Stimulated activated CD4-positive, alpha-beta T cell treated with anti-CD3 and anti-CD28 coated beads, TNF-alpha, amount 100 ng/mL, for 4 hours (primary cell): ENCODE data around the gene PSMB9.
"Not testable (repeated sequence)": the region's sequence is repeated elsewhere in the genome, so short reads cannot be mapped to it uniquely, and the experiment has no call there.

Experiments used
- DNase-seq, 3 experiments: peaks; one replicate each; pipeline ENCODE4 v3.0.0-alpha.2; 2020; ENCODE audit warnings: low read depth in 3 of 3

The PSMB9 gene

DNA sequence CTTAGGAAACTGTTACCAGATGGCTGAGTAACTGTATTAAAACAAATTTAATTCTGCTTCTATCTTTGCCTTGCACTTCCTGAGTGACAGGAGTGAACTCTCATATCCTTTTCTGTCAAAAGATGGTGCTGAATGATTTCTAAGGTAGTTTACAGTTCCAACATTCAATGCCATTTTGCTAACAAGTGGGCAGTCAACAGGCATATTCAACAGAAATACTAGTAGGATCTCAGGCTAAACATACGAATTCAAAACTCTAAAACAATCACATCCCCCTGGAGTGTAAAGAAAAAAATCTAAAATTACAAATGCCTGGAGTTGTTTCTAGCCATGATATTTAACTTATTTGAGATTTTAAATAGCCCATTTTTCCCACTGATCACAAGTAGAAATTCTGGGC lies 6.7 kb downstream of the PSMB9 start:
- no peak for DNase-seq

DNA sequence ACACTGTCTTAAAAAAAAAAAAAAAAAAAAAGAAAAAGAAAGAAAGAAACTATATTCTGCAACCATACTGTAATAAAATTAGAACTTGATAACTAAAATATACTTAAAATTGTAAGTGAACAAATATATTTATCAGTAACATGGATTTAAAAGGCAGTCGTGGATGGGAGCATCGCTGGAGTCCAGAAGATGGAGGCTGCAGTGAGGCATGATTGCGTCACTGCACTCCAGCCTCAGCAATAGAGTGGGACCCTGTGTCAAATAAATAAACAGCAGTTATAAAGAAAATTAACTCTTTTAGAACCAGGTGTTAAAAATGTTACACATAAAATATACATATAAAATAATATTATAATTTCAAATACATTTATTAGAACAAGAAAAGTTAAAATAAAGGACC lies 8.7 kb downstream of the PSMB9 start:
- no peak for DNase-seq

DNA sequence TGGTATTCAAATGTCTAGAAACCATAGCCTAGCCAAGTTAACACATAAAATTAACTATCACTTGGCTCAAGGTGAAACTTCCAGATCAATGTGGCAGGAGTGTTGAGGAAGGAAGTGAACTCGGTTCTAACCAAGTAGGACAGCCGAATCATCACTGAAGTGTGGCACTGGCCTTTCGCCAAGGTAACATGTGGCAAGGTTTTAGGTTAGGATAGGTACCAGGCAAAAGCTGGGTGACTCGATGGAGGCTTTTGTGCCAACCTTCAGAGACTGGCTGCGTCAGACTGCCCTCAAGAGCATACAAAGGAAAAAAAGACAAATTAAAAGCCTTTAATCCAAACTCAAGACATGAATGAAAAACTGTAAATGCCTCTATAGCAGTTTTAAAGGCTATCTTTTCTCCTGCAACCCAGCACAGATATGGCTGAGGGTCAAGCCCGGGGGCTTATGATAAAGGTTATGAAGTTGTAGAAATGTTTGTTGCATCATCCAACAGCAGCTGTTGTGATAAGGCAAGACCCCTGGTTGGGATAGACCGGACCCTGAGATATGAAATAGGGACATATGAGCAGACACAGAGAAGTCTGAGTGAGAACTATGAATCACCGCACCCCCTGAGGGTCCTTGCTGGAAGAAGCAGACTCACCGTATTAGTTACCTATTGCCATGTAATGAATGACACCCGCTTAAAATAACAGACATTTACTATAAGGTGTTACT lies 11.9 kb downstream of the PSMB9 start:
- no peak for DNase-seq

DNA sequence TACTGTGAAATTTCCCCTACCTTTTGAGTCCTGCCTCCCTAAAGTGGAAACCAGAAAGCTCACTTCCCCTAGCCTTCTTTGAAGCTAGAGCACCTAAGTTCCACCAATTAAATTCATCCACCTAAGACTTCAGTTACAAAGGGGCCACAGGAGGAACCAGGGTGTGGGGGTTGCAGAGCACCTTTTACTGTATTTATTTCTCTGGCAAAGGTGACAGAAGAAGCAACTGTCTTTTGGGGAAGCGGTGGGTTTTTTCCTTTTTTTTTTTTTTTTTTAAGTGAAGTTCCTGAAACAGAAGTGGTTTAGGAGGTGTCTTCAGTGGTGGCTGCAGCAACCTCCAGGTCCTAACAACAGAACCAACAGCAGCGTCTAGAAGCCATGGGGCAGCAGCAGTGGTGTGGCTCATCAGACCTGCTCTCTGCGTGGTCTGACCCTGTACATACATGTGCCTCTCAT lies 13.1 kb downstream of the PSMB9 start:
- DNase-seq = no peak

DNA sequence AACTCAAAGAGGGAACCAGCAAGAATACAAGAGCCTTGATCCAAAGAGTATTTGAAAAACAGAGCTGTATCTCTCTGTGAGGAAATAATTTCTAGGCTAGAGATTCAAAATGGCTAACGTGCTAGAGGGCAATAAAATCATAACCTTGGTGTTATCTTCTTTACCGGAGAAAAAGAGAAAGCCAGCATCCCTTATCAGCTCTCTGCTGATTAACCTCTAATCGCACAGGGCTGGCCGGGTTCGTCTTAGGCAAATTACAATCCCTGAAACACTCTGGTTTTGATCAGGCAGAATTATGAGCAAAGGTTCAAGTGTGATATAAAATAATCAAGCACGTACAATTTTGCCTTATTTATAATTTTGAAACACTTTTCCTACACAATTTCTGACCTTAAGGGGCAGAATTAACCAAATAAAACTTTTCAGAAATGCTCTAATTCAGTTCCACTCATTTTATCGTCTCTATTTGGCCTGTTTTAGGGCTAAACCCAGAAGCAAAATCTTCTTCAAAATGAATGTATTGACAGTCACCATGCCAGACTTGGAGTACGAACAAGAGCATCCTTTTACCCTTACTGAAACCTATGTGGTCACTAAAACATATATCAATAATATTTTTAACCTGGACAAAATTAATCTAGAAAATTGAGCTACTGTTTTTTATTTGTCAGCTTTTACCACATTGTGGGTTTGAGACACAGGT lies 13.7 kb downstream of the PSMB9 start:
- DNase-seq = no peak

DNA sequence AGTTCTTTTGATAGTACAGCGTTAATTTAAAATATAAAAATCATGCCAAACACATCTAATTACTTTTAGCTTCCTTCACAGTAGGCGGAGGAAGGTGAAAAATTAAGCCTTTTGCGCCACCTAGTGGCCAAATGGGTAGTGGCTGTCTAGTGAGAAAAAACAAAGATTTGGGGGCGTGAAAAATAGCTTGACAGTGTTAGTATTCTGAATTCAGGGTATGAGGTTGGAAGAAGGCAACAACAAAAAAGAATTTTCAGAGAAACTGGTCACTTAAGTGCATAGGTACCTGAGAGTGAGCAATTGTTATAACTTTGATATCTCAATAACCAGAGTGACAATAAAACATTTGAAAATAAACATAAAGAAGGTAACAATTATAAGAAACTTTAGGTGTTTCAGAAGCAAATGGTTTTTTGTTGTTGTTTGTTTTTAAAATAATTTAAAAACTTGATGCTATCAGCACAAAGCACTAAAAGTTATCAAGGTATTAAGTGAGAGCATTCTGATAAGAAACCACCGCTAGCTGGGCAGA lies 14.3 kb downstream of the PSMB9 start:
- DNase-seq = peak; percentile 71 to 83 (median 79)

DNA sequence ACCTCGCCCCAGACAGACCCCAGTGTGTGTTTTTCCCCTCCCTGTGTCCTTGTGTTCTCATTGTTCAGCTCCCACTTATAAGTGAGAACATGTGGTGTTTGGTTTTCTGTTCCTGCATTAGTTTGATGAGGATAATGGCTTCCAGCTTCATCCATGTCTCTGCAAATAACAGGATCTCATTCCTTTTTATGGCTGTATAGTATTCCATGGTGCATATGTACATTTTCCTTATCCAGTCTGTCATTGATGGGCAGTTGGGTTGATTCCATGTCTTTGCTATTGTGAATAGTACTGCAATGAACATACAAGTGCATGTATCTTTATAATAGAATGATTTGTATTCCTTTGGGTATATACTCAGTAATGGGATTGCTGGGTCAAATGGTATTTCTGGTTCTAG lies 20.0 kb downstream of the PSMB9 start:
- not testable (repeated sequence) for DNase-seq

DNA sequence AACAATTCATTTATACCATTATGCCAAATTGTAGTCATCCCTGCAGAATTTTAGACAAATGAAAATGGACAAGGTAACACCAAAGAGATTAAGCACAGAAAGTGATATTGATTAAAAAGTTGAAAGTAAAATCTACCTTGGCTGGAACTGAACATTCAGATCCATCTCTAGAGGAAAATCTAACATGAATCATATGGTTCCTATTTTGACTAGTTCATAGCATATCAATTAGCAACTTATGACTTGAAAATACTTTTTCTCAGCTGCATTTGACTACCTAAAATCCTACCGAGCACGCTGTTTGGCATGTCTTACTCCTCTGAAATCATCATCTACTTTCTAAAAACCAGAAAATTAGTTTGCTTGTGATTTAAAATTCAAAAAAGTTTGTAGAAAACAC lies 22.6 kb downstream of the PSMB9 start:
- DNase-seq = no peak

DNA sequence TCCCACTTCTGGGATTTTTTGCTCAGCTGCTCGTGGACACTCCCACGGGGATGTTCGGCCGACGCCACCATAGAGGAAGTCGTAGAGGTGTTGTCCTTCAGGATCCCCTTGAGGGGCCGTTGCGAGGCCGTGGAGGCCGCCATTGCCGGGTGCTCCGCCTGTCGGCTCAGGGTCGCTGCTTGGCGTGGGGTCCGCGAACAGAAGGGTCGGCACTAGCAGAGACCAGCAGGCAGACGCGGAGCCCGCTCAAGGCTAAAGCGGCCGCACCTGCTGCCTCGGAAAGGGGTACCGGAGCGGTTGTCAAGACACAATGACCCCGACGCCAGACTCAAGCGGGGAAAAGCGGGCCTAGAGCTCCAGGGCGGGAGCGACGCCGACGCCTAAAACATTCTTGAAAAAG lies 25.7 kb downstream of the PSMB9 start:
- no peak for DNase-seq

DNA sequence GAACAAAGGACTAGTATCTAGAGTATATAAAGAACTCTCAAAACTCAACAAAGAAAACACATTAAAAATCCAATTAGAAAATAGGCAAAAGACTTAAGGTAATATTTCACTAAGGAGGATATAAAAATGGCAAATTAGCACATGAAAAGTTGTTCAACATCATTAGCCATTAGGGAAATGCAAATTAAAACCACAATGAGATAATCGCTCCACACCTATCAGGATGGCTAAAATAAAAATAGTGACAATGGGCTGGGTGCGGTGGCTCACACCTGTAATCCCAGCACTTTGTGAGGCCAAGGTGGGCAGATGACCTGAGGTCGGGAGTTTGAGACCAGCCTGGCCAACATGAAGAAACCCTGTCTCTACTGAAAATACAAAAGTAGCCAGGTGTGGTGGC lies 27.0 kb downstream of the PSMB9 start:
- DNase-seq = not testable (repeated sequence)

DNA sequence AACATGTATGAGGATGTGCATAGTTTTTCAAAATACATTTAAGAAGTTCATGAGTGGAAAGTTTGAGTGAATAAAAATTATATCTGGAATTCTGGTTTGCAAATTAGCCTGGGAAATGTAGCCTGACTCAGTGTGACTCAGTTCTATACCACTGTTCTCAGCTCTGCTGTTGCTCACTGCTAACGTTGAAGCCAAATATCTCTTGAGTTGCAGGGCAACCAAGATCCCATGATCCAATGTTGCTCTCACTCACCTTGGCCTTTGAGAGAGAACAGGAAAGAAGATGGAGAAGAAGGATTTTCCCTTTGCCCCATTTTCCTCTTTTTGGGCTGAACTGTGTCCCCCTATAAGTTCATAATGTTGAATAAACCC lies 28.9 kb downstream of the PSMB9 start:
- no peak for DNase-seq

DNA sequence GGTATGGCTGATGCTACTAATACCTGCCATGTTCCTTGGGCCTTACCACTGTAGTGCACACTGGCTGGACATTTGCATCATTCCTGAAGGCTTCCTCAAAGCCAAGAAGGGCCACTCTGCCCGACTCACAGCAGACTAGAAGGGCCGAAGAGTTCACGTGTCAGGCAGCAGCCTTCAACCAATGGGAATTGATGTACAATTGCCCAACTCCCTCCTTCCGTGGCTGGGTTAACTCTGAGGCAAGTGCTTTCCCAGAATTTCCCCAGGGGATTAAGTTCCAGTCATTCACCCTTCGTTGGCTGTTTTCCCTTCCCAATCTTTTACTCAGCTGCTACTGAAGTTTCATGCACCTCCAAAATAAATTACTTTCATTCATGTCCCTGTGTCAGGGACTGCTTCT lies 29.8 kb downstream of the PSMB9 start:
- no peak for DNase-seq

DNA sequence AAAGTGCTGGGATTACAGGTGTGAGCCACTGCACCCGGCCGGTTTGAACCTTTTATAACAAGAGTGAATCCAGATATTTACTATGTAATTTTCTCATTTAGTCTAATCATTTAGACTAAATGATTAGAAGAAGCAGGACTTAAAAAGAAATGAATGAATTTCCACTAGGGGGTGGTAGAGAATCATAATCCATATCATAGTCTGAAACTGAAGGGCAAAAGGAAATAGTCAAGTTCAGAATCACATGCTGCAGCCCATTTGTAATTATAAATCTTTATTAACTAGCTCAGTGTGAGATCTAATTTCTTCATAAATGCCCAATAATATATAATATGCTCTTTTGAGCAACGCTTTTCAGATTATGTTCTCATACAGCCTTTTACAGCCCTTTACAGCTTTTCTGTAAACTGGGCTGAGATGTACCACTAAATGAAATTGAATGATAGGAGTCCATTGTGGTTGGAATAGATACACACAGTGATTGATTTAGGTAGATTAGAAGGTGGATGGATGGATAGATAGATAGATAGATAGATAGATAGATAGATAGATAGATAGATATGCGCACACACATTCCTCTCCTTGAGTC lies 31.8 kb downstream of the PSMB9 start:
- DNase-seq = no peak

DNA sequence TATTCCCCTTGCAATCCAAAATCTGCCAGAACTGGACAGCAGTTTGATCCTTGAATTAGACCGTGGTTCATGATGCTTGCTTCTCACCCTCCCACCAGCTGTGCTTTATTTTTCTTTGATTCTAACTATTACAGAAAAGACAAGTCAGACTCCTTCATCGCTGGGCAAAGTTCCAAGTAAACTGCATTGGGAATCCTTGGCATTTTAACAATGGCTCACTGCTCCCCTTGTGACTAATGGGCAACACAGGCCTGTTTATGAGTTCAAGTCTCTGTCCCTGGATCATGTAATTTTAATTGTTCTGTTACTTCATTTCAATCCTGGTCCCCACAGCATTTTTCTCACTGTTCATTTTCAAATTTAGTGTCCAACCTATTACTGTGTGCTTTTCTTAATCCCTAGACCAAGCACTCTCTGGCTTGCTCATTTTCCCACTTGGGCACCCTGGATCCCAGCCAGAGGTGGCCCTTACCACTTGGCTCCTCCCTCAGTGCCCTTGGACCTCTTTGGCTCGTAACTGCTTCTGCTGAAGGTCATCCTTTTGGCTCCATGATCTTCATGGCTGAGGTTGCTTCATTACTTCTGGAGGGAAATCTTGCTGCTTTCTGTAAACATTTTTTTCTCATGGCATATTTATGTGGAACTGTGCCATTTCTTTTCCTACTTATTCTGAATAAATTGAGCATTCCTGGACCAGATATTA lies 32.8 kb downstream of the PSMB9 start:
- no peak for DNase-seq

DNA sequence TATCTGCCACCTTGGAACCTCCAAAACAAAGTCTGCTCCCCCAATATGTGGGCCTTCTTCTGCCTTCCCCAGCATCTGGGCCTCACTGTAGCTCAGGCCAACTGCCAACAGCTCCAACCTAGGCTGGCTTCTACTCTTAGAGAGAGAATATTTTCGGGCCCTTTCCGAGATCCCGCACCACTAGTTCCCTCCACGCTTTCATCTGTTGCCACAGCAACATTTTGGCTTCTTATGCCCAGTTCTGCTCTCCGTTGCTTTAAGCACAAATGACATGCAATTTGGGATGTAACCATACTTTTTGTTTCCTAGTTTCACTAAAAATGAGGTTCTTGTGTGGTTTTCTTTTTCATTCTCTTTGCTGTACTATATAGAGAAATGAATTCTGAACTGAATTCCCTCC lies 33.6 kb downstream of the PSMB9 start:
- no peak for DNase-seq

DNA sequence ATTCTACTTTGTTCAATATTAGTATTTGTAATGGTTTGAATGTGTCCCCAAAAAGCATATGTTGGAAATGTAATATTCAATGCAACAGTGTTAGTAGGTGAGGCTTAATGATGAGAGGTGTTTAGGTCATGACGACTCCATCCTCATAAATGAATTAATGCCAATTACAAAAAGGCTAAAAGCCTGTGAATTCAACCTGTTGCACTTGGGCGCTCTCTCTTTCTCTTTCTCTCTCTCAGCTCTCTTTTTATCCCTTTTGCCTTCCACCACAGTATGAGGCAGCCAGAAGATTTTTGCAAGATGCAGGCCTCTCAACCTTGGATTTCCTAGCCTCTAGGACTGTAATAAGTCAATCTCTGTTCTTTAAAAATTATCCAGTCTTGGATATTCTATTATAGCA lies 34.6 kb downstream of the PSMB9 start:
- no peak for DNase-seq

DNA sequence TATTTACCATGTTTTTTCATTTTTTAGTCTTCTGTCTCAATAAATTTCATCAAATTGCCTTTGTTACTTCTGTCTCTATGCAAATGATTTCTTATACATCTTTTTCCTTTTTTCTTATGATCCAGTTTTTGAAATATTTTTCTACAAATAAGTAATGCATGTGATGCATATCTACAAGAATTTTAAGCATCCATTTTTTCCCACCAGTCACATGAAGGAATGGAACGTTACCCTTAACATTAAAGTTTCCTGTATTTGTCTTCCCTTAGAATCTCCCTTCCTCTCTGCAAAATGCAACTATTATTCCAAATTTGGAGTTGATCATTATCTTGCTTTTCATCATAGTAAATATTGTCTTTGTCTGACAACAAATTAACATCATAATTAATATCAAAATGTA lies 35.5 kb downstream of the PSMB9 start:
- no peak for DNase-seq

DNA sequence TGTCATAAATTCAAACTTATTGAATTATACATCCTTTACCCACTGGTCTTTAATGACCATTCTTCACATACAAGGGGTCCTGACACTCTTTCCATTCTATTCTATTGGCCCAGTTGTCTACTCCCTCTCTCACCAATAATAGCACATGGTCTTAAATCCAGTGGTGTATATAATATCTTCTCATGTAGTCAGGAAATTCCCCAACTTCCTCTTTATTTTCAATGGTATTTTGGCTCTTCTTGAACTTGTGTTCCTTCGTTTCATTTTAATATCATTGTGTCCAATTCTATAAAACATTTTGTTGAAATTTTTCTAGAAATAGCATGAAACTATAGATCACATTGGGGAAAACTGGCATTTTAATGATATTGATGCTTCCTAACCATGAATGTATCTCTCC lies 36.8 kb downstream of the PSMB9 start:
- no peak for DNase-seq

DNA sequence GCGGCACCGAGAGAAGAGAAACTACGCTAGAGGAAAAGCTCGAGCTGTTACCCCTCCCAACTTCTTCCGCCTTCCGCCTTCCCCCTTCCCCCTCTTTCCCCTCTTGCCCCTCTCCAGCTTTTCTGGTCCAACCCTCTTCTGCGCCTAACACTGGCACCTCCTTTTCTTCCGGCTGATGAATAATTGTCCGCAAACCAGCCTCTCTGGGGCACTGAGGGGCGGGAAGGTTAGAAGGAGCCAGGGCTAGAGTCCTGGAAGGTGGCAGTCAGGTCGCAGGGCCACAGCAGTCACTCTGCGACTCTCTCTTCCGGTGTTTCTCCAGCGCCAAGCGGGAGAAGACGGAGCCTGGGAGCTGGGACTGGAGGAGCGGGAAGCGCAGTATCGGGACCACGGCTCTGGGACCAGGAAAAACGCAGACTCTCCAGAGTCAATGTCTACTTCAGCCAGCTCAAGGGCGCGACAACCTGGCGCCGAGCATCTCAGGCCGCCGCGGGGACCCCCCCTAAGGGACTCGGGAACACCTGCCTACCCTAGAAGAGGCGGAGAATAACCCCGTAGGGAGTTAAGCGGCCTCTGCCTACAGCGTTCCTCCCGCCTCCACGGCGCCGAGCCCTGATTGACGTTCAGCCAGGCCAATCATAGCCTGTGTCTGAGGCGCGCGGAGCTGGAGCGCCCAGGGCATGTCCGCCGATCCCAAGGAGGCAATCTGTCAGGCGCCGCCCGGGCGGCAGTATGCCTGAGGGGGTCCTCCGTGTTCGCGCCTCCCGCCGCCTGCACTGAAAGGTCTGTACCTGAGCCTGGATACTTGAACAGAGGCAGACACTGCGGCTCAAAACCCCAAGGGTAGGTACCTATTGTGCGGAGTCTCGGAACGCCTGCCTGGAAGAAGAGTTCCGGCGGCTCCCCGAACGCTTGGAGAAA lies 40.4 kb downstream of the PSMB9 start:
- peak; percentile 89 to 92 (median 92) for DNase-seq

DNA sequence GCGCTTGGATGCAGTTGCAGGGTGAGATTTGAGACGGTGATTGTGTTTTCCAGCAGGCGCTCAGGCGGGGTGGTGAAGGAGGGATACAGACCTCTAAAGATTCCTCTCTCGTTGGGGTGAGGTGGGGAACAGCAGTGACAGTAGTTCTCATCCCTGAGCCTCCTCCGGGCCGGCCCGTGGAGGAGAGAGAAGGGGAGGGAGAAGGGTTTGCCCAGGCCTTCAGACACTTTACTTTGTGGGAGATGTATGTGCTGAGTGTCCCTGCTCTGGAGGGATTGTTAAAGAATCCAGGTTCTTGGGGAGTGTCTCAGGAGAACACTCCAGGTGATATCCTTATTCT lies 41.0 kb downstream of the PSMB9 start:
- no peak for DNase-seq

DNA sequence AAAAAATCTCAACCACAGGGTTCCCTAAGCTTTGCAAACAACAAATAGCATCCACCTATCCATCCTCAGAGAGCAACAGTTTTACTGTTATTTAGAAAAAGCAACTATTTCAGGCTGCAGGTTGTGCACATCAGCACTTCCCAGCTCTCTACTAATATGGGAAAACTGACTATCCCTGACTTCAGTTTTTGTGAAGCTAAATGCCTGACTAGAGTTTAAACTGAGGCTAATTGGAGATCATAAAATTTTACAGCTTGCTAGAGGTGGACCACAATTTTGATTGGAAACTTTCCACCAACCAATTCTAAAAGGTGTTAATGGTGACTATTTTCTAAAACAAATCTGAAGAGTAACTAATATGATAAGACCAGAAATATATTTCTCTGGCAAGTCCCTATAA lies 50.0 kb downstream of the PSMB9 start:
- DNase-seq = no peak
